ENCODE measurements around the gene DHRS3. TPM values are rescaled to one million over a fixed set of nuclear protein-coding genes. Genes with fewer than 3 reads are reported as not detected.
A peak's percentile ranks its signal among the peaks of the same experiment; 100 is the strongest.

Gene DHRS3
- total RNA-seq, 1 experiment from 2014 or later, result 51.5 TPM

- DNase-seq (ENCODE audit: low read depth), result no peak
Observed at GRCh38 chr1:12640237-12640957, 22.4 kb upstream of the DHRS3 start.

GRCh38 chr1:12637693-12638092, 19.7 kb upstream of the DHRS3 start:
- DNase-seq (ENCODE audit: low read depth), result no peak

- peak; percentile 74 for DNase-seq (ENCODE audit: low read depth)
Observed at GRCh38 chr1:12636098-12636950, 18.3 kb upstream of the DHRS3 start.

DNA sequence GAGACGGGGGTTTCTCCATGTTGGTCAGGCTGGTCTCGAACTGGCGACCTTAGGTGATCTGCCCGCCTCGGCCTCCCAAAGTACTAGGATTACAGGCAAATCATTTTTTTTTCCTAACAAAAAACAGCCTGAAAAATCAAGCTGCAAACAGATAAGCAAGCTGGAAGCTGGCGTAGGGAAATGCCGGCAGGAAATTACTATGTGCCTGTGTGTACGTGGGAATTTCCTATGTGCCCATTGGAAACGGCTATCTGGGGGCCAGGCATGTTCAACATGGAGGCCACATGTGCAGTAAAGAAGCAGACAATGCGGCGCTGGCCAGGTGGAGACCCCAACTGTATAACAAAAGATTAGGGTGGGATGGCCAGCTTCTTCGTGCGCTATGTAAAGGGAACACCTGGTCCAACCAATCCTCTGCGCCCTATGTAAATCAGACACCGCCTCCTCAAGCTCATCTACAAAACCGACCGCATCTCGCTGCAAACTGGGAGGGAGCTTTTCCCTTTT, 16.7 kb upstream of the DHRS3 start:
- DNase-seq (ENCODE audit: low read depth), result no peak

- no peak for DNase-seq (ENCODE audit: low read depth)
Observed at GRCh38 chr1:12634156-12634555, 16.1 kb upstream of the DHRS3 start.

DNA sequence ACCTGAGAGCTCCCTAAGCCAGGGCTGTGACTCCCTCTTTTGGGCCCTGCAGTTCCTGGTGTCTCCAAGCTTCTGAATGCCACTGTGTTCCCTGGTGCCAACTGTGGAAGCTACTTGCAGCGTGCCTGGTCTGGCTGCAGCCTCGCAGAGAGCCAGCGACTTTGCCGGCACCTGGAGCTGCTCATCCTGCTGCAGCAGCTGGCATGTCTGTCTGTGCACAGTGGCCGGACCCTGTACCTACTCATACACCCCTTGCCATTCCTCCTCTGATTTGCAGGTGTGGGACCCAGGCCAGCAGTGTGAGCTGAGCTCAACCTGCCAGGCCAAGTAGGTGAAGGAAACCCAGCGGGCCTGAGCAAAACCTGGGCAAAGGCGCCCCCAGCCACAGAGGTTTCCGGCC, 13.6 kb upstream of the DHRS3 start:
- no peak for DNase-seq (ENCODE audit: low read depth)

GRCh38 chr1:12630946-12631530, 13.0 kb upstream of the DHRS3 start:
- DNase-seq (ENCODE audit: low read depth), result no peak

DNA sequence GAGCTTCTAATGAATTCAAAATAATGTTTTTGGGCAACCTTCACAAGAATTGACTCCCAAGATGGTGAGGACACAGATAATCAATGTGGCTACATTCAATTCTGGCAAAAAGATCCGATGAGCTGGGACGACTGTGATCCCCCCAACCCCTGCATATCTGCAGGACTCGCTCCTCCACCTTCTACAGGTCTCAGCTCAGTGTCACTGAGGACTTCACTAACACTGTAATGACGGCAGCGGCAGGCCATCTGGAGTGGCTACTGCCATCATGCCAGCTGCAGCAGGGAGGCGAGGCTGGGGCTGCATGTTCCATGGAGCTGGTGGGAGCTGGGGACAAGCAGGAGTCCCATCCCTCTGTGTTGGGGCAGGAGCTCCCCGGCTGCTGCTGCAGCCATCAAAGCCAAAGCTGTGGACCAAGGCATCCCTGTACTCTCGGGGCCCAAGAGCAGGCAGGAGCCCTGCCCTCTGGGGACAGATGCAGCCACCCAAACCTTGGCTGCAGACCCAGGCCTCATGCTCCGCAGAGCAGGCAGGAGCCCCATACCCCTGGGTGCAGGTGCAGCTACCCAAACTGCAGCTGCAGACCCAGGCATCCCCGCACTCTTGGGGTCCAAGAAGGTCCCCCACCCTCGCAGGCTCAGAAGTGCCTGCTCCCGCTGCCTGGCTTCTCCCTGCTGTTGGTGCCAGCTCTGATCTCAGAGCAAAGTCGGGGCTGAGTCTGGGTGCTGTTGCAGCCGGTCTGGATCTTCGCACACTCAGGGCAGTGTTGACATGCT, 12.2 kb upstream of the DHRS3 start:
- no peak for DNase-seq (ENCODE audit: low read depth)

DNA sequence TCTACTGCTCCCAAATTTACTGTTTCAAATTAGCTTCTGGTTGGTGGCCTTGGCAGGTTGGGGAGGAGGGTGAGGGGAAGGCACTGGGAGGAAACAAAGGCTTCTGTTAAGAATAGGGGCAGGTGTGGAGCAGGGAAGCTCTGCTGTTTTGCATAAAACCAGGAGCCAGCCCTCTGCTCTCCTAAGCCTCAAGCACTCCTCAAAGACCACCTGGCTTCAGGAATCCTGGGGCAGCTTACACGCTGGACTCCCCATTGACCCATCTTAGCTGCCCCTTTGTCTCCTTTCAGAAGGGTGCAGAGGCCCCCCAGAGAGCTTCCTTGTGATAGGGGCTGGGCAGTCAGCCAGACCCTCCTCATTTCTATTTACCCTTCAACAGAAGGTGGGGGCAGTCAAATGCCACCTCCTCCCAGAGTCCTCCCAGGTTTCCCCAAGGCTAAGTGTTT, 11.5 kb upstream of the DHRS3 start:
- DNase-seq (ENCODE audit: low read depth), result no peak

- no peak for DNase-seq (ENCODE audit: low read depth)
Observed at GRCh38 chr1:12627296-12627695, 9.3 kb upstream of the DHRS3 start.

DNA sequence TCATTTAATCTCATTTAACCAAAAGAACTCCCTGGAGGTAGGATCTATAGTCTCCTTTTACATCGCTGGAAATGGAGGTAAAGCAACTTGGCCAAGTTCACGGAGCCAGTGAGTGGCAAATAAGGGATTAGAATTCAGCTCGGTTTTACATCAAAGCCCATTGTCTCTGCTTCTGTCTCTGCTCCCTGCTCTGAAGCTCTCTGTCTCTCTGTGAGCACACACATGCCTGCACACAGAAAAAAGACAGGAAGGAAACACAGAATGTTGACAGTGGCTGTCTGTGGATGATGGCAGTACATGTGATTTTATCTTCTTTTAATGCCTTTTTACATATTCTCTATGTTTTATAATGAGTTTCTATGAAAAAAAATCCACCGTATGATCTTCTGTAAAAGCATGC, 8.9 kb upstream of the DHRS3 start:
- DNase-seq (ENCODE audit: low read depth), result no peak

GRCh38 chr1:12625276-12625675, 7.3 kb upstream of the DHRS3 start:
- no peak for DNase-seq (ENCODE audit: low read depth)

DNA sequence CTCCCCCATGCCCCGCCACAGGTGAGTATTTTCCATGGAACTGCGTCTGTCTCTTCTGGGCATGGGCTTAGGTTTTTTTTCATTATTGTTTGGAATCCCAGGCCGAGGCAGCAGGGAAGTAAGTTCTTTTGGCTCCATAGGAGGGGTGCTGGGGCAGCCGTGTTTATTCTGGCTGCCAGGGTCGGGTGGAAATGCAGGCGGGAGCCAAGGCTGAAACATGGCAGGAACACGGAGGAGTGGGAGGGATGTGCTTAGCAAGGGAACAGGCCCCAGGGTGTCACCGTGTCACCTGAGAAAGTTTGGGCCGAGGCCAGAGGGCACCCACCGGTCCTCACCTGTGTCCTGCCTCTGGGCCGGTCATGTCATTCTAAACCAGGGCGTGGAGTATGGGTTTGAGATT, 4.5 kb upstream of the DHRS3 start:
- no peak for DNase-seq (ENCODE audit: low read depth)

- no peak for DNase-seq (ENCODE audit: low read depth)
Observed at GRCh38 chr1:12621346-12622335, 3.6 kb upstream of the DHRS3 start.

GRCh38 chr1:12620931-12621330, 2.9 kb upstream of the DHRS3 start:
- DNase-seq (ENCODE audit: low read depth), result no peak

DNA sequence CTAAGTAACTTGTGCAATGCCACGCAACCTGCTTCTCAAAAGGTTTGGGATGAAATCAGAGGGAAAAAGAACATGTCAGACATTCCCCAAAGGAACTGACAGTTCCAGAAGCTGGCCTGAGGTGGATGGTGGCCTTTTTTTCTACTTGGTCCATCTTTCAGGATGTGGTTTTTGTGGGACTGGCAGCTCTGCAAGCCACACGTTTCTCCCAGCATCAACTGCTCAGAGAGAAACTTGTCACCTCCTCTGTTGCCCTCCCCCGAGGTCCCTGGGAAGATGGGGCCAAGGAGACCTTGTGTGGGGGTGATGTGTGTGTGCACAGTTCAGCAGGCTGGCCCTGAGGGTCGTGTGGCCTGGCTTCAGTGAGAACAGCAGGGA, 2.5 kb upstream of the DHRS3 start:
- DNase-seq (ENCODE audit: low read depth), result peak; percentile 76

DNA sequence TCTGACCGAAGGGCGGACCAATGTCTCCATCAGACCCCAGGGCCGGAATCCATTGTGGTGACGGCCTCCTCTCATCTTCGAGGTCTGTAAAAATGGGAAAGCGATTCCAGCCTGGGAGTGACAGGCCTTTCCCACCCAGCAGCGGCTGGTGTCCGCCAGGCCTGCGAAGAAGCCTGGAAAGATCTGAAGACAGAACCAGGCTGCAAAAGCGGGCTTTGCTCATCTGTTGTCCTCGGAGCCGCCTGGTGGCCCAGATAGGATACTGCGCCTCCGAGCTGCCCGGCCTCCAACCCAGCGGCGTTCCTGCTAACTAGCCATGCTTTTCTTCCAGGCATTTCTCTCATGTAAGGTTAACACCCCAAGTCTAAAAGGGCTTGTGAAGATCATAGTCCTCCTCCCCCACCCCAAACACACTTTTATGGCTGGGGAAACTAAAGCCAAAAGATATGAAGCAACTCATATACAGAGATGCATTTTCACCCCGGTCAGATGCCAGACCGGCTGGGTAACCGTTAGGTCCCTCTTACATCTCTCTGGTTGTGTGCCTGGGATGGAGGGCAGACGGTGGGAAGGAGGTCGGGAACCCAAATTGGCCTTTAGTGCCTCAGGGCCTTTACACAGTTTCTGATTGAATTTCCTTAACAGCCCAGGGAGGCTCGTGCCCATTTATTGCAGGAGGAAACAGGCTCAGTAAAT, 1.9 kb upstream of the DHRS3 start:
- peak; percentile 88 for DNase-seq (ENCODE audit: low read depth)

GRCh38 chr1:12618965-12619791, 1.2 kb upstream of the DHRS3 start:
- DNase-seq (ENCODE audit: low read depth), result peak; percentile 94

GRCh38 chr1:12618661-12618964, 603 bp upstream of the DHRS3 start:
- no peak for DNase-seq (ENCODE audit: low read depth)

All from M059J (cell line).